HCT116 (cell line): ENCODE measurements around the gene DNAJC10. TPM values are rescaled to one million over a fixed set of nuclear protein-coding genes. Genes with fewer than 3 reads are reported as not detected.

ENCODE experiments used
- ATAC-seq: fragments of 200-7000 bp; cut with Tn5 transposase; 2 replicates; pipeline ENCODE4 v1.9.1; 2020; ENCODE audit warnings: mild to moderate bottlenecking, moderate library complexity
- BruUV-seq: library from RNA; stranded (reverse); fragments of 400-500 nt; replicated peaks from 2 replicates; lab custom pipeline; 2021; lab: Mats Ljungman, UMichigan
- CTCF ChIA-PET: fragments of 300-600 bp; sonication (Branson Sonifier 250); formaldehyde crosslinking; loops from one replicate; lab custom pipeline; 2021; ENCODE audit warnings: antibody characterized with exemption; lab: Charles Lee
- POLR2A ChIA-PET: fragments of 300-600, 350-600 bp; sonication (Branson Sonifier 250); formaldehyde crosslinking; loops from one replicate; lab custom pipeline; 2021; ENCODE audit warnings: antibody characterized with exemption; lab: Charles Lee
- RAD21 ChIA-PET, 2 experiments: fragments of 300-600 bp; sonication (Branson Sonifier 250); formaldehyde crosslinking; loops; one replicate each; lab custom pipeline; 2023; ENCODE audit warnings: low total read pairs in 2 of 2; ENCODE audit not compliant: uncharacterized antibody in 2 of 2, unreplicated experiment in 2 of 2, low non-redundant PET in 1 of 2; lab: Charles Lee
- DNase-seq: peaks from one replicate; pipeline ENCODE4 v3.0.0-alpha.2; 2010; ENCODE audit warnings: low read depth, low spot score
- H2AFZ ChIP-seq: fragments of 200-600 bp; shearing (Covaris generic), sonication (generic); 2 replicates; pipeline ENCODE4 v1.6.1; 2017; ENCODE audit warnings: low read depth, mixed run types, mixed read lengths, antibody characterized with exemption, low read length; ENCODE audit not compliant: poor library complexity, severe bottlenecking
- H3K27ac ChIP-seq: 2 replicates; pipeline ENCODE4 v1.5.1; 2012; ENCODE audit warnings: low read depth, low read length
- H3K27me3 ChIP-seq: fragments of 200-600 bp; sonication (generic); 2 replicates; pipeline ENCODE4 v1.6.1; 2016; ENCODE audit warnings: mixed run types, low read length, mixed read lengths; ENCODE audit not compliant: insufficient read depth
- H3K36me3 ChIP-seq, 2 experiments: fragments of 200-500 bp in 1 of 2; fragments of 200-600 bp in 1 of 2; sonication (Bioruptor generic) in 1 of 2; sonication (generic) in 1 of 2; 2 replicates each; pipeline versions ENCODE4 v1.5.1 to v1.6.1; 2014 to 2016; ENCODE audit warnings: low read length in 2 of 2, inconsistent platforms in 1 of 2, mixed read lengths in 1 of 2, mixed run types in 1 of 2; ENCODE audit not compliant: insufficient read depth in 2 of 2, control insufficient read depth in 1 of 2
- H3K4me1 ChIP-seq, 2 experiments: fragments of 200-600 bp in 1 of 2; sonication (generic) in 1 of 2; 2 replicates each; pipeline versions ENCODE4 v1.5.1 to v1.6.1; 2012 to 2017; ENCODE audit warnings: low read length in 2 of 2, inconsistent platforms in 1 of 2, mild to moderate bottlenecking in 1 of 2, mixed read lengths in 1 of 2, mixed run types in 1 of 2, moderate library complexity in 1 of 2; ENCODE audit not compliant: insufficient read depth in 2 of 2, control insufficient read depth in 1 of 2
- H3K4me2 ChIP-seq: fragments of 200-600 bp; sonication (generic); 2 replicates; pipeline ENCODE4 v1.6.1; 2017; ENCODE audit warnings: mixed run types, low read length, mixed read lengths
- H3K4me3 ChIP-seq, 2 experiments: fragments of 200-600 bp in 1 of 2; sonication (generic) in 1 of 2; replicated peaks in 1 of 2; 2 replicates each; pipeline ENCODE4 v1.5.1; 2011 to 2016; ENCODE audit warnings: low read length in 2 of 2, control low read depth in 1 of 2, low read depth in 1 of 2, mild to moderate bottlenecking in 1 of 2, mixed read lengths in 1 of 2, mixed run types in 1 of 2
- H3K79me2 ChIP-seq: fragments of 200-600 bp; sonication (generic); 2 replicates; pipeline ENCODE4 v1.6.1; 2017; ENCODE audit warnings: mild to moderate bottlenecking, mixed run types, low read length, moderate library complexity, mixed read lengths; ENCODE audit not compliant: insufficient read depth
- H3K9ac ChIP-seq: fragments of 200-600 bp; sonication (generic); 2 replicates; pipeline ENCODE4 v1.6.1; 2016; ENCODE audit warnings: low read length, mixed read lengths
- H3K9me2 ChIP-seq: fragments of 200-600 bp; sonication (generic), shearing (Covaris generic); 2 replicates; pipeline ENCODE4 v1.6.1; 2017; ENCODE audit warnings: mixed run types, mild to moderate bottlenecking, moderate library complexity; ENCODE audit not compliant: insufficient read depth
- H3K9me3 ChIP-seq, 2 experiments: fragments of 200-500 bp in 1 of 2; fragments of 200-600 bp in 1 of 2; sonication (Bioruptor generic) in 1 of 2; sonication (generic) in 1 of 2; 2 replicates each; pipeline ENCODE4 v1.6.1; 2014 to 2017; ENCODE audit warnings: low read length in 2 of 2, mixed read lengths in 2 of 2, inconsistent platforms in 1 of 2, low read depth in 1 of 2, mild to moderate bottlenecking in 1 of 2, mixed run types in 1 of 2, moderate library complexity in 1 of 2; ENCODE audit not compliant: control insufficient read depth in 1 of 2, insufficient read depth in 1 of 2
- H4K20me1 ChIP-seq: fragments of 200-600 bp; sonication (generic), shearing (Covaris generic); 2 replicates; pipeline ENCODE4 v1.6.1; 2017; ENCODE audit warnings: mixed run types, mild to moderate bottlenecking, moderate library complexity; ENCODE audit not compliant: insufficient read depth
- CBX3 ChIP-seq: IDR thresholded peaks from 2 replicates; pipeline ENCODE4 v1.6.1; 2012; ENCODE audit warnings: low read depth
- CEBPB ChIP-seq: IDR thresholded peaks from 2 replicates; pipeline ENCODE4 v1.6.1; 2012; ENCODE audit warnings: low read depth
- EZH2 ChIP-seq: fragments of 200-600 bp; sonication (generic); IDR thresholded peaks from 2 replicates; pipeline ENCODE4 v1.6.1; 2017; ENCODE audit warnings: antibody characterized with exemption, mixed run types
- EZH2phosphoT487 ChIP-seq: fragments of 200-600 bp; IDR thresholded peaks from 2 replicates; pipeline ENCODE4 v1.6.1; 2018; ENCODE audit warnings: antibody characterized with exemption, borderline replicate concordance
- FOSL1 ChIP-seq: IDR thresholded peaks from 2 replicates; pipeline ENCODE4 v1.6.1; 2012; ENCODE audit warnings: low read depth
- JUND ChIP-seq: IDR thresholded peaks from 2 replicates; pipeline ENCODE4 v1.6.1; 2012
- MAX ChIP-seq: IDR thresholded peaks from 2 replicates; pipeline ENCODE4 v1.6.1; 2012
- POLR2AphosphoS5 ChIP-seq: IDR thresholded peaks from 2 replicates; pipeline ENCODE4 v1.6.1; 2011; ENCODE audit warnings: mild to moderate bottlenecking, low read depth, low read length, moderate library complexity
- RAD21 ChIP-seq: IDR thresholded peaks from 2 replicates; pipeline ENCODE4 v1.6.1; 2012; ENCODE audit warnings: low read depth, mild to moderate bottlenecking
- SIN3A ChIP-seq: IDR thresholded peaks from 2 replicates; pipeline ENCODE4 v1.6.1; 2012; ENCODE audit warnings: low read depth
- SP1 ChIP-seq: IDR thresholded peaks from 2 replicates; pipeline ENCODE4 v1.6.1; 2012; ENCODE audit warnings: low read depth
- SRF ChIP-seq: IDR thresholded peaks from 2 replicates; pipeline ENCODE4 v1.6.1; 2012; ENCODE audit warnings: low read depth
- TCF7L2 ChIP-seq: IDR thresholded peaks from 2 replicates; pipeline ENCODE4 v1.7.0; 2011; ENCODE audit warnings: borderline replicate concordance, inconsistent platforms; ENCODE audit not compliant: insufficient read depth, insufficient read length; ENCODE audit errors: extremely low read depth
- YY1 ChIP-seq: IDR thresholded peaks from 2 replicates; pipeline ENCODE4 v1.6.1; 2011; ENCODE audit warnings: low read length, low read depth, moderate library complexity, mild to moderate bottlenecking; ENCODE audit not compliant: insufficient replicate concordance; ENCODE audit errors: extremely low read depth
- ZBTB33 ChIP-seq: IDR thresholded peaks from 2 replicates; pipeline ENCODE4 v1.6.1; 2011; ENCODE audit warnings: mild to moderate bottlenecking, low read length, moderate library complexity; ENCODE audit not compliant: insufficient replicate concordance; ENCODE audit errors: extremely low read depth
- ZFX ChIP-seq: fragments of 450-650 bp; IDR thresholded peaks from 2 replicates; pipeline ENCODE4 v1.6.1; 2017
- ZNF274 ChIP-seq: fragments of 200-500 bp; sonication (Bioruptor generic); IDR thresholded peaks from 2 replicates; pipeline ENCODE4 v1.6.1; 2014; ENCODE audit warnings: mild to moderate bottlenecking, low read depth, low read length, inconsistent platforms
- intact Hi-C: fragments of 100-400 bp; cut with micrococcal nuclease; formaldehyde crosslinking; loops from 2 replicates; pipeline ENCODE4 v1.10.0; 2022
- total RNA-seq: library from RNA; stranded (reverse); gene quantifications from one replicate; pipeline ENCODE4 v1.2.1, GENCODE V29; 2021; ENCODE audit not compliant: unreplicated experiment
- TF ChIP-seq, protein P1 (sequence below): IDR thresholded peaks from 2 replicates; pipeline ENCODE4 v1.6.1; 2012; ENCODE audit warnings: low read depth
- TF ChIP-seq, protein P2 (sequence below): IDR thresholded peaks from 2 replicates; pipeline ENCODE4 v1.6.1; 2012
- TF ChIP-seq, protein P3 (sequence below), 3 experiments: fragments of 200-600 bp in 1 of 3; sonication (generic) in 1 of 3; IDR thresholded peaks in 2 of 3; conservative IDR thresholded peaks in 1 of 3; 2 replicates each; pipeline ENCODE4 v1.5.1; 2012 to 2017; ENCODE audit warnings: low read depth in 2 of 3, low read length in 2 of 3, antibody characterized with exemption in 1 of 3, borderline replicate concordance in 1 of 3, control low read depth in 1 of 3, mild to moderate bottlenecking in 1 of 3, mixed read lengths in 1 of 3, mixed run types in 1 of 3, moderate library complexity in 1 of 3; ENCODE audit not compliant: insufficient read depth in 1 of 3

DNAJC10 gene
- total RNA-seq, 1 experiment from 2014 or later: 80.4 TPM

DNA sequence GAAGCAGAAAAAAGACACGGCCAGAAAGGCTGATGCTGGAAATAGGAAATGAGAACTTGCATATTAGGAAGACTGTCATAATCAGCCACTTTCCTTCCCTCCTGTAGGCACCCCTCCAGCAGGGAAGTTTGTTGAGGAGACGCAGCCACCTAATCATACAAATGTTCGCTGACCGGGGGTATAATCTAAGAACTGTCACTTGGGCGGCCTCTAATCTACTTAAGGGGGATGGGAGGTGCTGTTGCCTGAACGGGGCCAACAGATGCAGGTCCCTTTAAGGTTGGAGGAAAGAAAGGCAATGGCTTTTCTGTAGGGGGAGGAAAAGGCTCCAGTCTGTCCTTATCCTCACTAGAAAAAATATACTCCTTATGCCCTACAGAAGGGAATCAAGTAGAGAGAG is 50.6 kb downstream of the DNAJC10 start:
- Histone ChIP-seq H3K27ac (no peak overlapping the region), H3K4me2 (no peak overlapping the region), H2AFZ (no peak overlapping the region), H3K36me3 (peaks cover 2 to 15% of the 10 kb centered on the region in 2 experiments; a peak in 3 of 4 replicates), H3K9me2 (no peaks in the 10 kb centered on the region), H3K27me3 (no peaks in the 10 kb centered on the region), H3K4me3 (no peak overlapping the region), H3K9me3 (no peaks in the 10 kb centered on the region), H3K79me2 (no peaks in the 10 kb centered on the region), H4K20me1 (no peaks in the 10 kb centered on the region), H3K4me1 (no peaks in the 10 kb centered on the region), H3K9ac (no peak overlapping the region)
- ChIA-PET POLR2A (no interaction called here), CTCF (interaction anchor here (1.8 to 2.6 kb wide), 2 partner anchors 12 to 214 kb away, joined by 10 to 45 read pairs; no protein-coding TSS in a partner anchor), RAD21 (no interaction called here)
- TF ChIP-seq, protein P1, sequence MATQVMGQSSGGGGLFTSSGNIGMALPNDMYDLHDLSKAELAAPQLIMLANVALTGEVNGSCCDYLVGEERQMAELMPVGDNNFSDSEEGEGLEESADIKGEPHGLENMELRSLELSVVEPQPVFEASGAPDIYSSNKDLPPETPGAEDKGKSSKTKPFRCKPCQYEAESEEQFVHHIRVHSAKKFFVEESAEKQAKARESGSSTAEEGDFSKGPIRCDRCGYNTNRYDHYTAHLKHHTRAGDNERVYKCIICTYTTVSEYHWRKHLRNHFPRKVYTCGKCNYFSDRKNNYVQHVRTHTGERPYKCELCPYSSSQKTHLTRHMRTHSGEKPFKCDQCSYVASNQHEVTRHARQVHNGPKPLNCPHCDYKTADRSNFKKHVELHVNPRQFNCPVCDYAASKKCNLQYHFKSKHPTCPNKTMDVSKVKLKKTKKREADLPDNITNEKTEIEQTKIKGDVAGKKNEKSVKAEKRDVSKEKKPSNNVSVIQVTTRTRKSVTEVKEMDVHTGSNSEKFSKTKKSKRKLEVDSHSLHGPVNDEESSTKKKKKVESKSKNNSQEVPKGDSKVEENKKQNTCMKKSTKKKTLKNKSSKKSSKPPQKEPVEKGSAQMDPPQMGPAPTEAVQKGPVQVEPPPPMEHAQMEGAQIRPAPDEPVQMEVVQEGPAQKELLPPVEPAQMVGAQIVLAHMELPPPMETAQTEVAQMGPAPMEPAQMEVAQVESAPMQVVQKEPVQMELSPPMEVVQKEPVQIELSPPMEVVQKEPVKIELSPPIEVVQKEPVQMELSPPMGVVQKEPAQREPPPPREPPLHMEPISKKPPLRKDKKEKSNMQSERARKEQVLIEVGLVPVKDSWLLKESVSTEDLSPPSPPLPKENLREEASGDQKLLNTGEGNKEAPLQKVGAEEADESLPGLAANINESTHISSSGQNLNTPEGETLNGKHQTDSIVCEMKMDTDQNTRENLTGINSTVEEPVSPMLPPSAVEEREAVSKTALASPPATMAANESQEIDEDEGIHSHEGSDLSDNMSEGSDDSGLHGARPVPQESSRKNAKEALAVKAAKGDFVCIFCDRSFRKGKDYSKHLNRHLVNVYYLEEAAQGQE: no peak
- TF ChIP-seq SIN3A (no peak), POLR2AphosphoS5 (no peak), YY1 (no peak), JUND (no peak), FOSL1 (no peak), CEBPB (no peak), EZH2phosphoT487 (no peak), CBX3 (no peak), EZH2 (no peak), TCF7L2 (no peak), MAX (no peak), ZBTB33 (no peak), ZNF274 (no peak), SP1 (no peak), RAD21 (no peak), ZFX (no peak), SRF (no peak)
- TF ChIP-seq, protein P2, sequence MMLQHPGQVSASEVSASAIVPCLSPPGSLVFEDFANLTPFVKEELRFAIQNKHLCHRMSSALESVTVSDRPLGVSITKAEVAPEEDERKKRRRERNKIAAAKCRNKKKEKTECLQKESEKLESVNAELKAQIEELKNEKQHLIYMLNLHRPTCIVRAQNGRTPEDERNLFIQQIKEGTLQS: no peak
- TF ChIP-seq, protein P3, sequence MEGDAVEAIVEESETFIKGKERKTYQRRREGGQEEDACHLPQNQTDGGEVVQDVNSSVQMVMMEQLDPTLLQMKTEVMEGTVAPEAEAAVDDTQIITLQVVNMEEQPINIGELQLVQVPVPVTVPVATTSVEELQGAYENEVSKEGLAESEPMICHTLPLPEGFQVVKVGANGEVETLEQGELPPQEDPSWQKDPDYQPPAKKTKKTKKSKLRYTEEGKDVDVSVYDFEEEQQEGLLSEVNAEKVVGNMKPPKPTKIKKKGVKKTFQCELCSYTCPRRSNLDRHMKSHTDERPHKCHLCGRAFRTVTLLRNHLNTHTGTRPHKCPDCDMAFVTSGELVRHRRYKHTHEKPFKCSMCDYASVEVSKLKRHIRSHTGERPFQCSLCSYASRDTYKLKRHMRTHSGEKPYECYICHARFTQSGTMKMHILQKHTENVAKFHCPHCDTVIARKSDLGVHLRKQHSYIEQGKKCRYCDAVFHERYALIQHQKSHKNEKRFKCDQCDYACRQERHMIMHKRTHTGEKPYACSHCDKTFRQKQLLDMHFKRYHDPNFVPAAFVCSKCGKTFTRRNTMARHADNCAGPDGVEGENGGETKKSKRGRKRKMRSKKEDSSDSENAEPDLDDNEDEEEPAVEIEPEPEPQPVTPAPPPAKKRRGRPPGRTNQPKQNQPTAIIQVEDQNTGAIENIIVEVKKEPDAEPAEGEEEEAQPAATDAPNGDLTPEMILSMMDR (IDR thresholded peaks at IDR 0.05 in 2 of 3, conservative IDR thresholded peaks at IDR 0.05 in 1 of 3; ENCODE audit: borderline replicate concordance in 1 of 3, insufficient read depth in 1 of 3, low read depth in 2 of 3, low read length in 2 of 3): no peak
- intact Hi-C loops: loop anchor here (1.0 to 10.0 kb wide), 2 partner anchors 214 to 328 kb away; no protein-coding TSS in a partner anchor
- DNase-seq: no peak
- BruUV-seq: no TSS peak
- no peak for ATAC-seq
